HG02870 (cell line): Measurements from ENCODE around the gene ZNF789.
"Not testable (repeated sequence)": the region's sequence is repeated elsewhere in the genome, so short reads cannot be mapped to it uniquely, and the experiment has no call there.

ENCODE experiments used
- ATAC-seq: cut with Tn5 transposase; IDR thresholded peaks from one replicate; pipeline ENCODE4 v1.9.1; 2021; ENCODE audit warnings: mild to moderate bottlenecking, moderate library complexity; ENCODE audit not compliant: unreplicated experiment

Gene ZNF789

GRCh38 chr7:99501236-99501635 is 28.5 kb downstream of the ZNF789 start:
- ATAC-seq = not testable (repeated sequence)

DNA sequence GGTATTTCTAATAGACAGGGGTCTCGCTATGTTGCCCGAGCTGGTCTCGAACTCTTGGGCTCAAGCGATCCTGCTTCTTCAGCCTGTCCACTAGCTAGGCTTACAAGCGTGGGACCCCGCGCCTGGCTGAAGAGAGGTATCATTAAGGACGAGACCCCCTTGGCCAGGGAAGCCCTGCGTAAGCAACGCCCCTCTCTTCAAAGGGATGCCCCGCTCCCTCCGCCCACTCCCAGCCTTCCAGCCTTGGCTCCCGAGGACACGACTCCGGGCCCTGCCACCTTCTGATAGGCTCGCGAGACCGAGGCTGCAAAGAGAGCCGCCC is 31.6 kb downstream of the ZNF789 start:
- no peak for ATAC-seq

DNA sequence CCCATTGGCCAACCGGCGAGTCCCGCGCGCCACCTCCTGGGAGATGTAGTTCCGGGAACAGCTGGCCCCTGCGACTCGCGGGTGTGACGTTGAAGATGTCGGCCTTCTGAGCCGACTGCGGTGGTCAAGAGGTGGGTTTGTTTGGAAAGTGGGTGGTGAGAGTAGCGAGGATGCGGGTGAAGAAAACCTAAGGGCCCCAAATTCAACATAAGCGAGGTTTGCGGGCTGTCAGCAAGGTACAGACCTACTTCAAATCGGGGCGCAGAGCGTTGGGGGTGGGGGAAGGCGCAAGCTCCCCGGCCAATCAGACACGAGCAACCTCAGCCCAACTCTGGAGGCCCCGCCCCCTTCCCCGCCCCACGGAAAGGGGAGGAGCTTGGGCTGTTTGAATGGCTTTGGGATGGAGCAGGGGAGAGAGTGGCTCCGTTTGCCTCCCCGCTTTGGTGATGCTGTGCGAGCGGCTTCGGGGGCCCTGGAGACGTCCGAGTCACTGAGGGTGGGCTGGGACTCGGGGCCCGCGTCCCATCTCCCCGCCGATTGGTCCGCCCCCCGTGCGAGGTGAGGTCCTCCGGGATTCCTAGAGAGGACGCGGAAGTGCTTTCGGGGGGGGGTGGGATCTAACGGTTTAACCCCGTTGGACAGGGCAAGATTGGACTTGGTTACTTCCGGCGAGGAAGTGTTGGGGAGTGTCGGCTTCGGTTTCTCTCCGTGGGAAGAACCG is 32.1 kb downstream of the ZNF789 start, which contains the start of gene ZKSCAN5:
TSS of gene ZKSCAN5 (plus strand) at position 60 of the 721 bp plus-strand sequence. CDS start 1,383 bp downstream, outside the sequence.
- peak; percentile 79 for ATAC-seq

GRCh38 chr7:99505324-99505662 is 32.6 kb downstream of the ZNF789 start:
- no peak for ATAC-seq

DNA sequence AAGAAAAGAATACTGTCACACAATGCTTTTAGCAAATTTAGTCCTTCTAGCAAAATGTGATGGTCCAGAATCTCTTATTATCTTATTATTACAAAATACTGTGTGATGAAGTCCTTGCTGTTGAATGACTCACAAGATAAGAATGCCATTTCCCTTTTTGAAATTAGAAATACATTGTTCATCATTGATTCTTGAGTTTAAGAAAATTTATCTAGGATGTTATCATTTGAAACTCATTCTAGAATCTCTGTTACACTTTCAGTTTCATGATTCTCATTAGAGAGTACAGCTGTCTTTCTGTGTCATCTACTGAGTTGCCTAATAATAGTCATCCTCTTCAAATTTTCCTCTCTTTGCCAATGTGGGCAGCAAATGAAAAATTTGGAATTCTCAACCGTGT is 41.4 kb downstream of the ZNF789 start:
- no peak for ATAC-seq

DNA sequence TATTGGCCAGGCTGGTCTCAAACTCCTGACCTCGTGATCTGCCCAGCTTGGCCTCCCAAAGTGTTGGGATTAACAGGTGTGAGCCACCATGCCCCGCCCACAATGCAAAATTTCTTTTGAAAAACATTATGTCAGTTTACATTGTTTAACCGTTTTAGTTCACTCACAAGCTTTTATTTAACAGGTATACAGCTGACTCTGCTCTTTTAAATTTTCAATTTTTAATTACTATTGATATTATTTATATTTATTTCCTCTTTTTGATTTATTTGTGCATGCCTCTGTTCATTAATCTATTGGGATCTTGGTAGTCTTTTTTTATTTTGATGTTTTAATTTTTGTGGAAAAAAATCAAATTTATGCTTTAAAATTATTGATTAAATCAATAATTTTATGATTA is 48.7 kb downstream of the ZNF789 start:
- no peak for ATAC-seq

- no peak for ATAC-seq
Observed at GRCh38 chr7:99525713-99526440, 53.2 kb downstream of the ZNF789 start.

- ATAC-seq = no peak
Observed at GRCh38 chr7:99531354-99531765, 58.7 kb downstream of the ZNF789 start.

GRCh38 chr7:99535667-99536066 is 63.0 kb downstream of the ZNF789 start:
- no peak for ATAC-seq
